RWPE2 (cell line): ENCODE measurements around the gene ZNF883.

Experiments
- ATAC-seq: fragments of 200-7000 bp; cut with Tn5 transposase; 3 replicates; pipeline ENCODE4 v1.9.1; 2021; ENCODE audit warnings: low read depth
- DNase-seq: peaks from one replicate; pipeline ENCODE4 v3.0.0-alpha.2; 2020; ENCODE audit warnings: low spot score
- H3K27ac ChIP-seq: fragments of 450-650 bp; 2 replicates; pipeline ENCODE4 v1.5.1; 2017; ENCODE audit warnings: mild to moderate bottlenecking; ENCODE audit not compliant: poor library complexity, severe bottlenecking
- H3K27me3 ChIP-seq: fragments of 250-450 bp; sonication (Bioruptor Pico); 2 replicates; pipeline ENCODE4 v1.5.1; 2021; ENCODE audit warnings: mild to moderate bottlenecking, moderate library complexity; ENCODE audit not compliant: insufficient read depth, poor library complexity, severe bottlenecking
- H3K36me3 ChIP-seq: fragments of 250-450 bp; sonication (Bioruptor Pico); 2 replicates; pipeline ENCODE4 v1.5.1; 2020; ENCODE audit warnings: low read depth, mild to moderate bottlenecking, moderate library complexity
- H3K4me1 ChIP-seq: fragments of 250-450 bp; sonication (Bioruptor Pico); 2 replicates; pipeline ENCODE4 v1.5.1; 2021; ENCODE audit warnings: mild to moderate bottlenecking, moderate library complexity; ENCODE audit not compliant: insufficient read depth, poor library complexity, severe bottlenecking
- H3K4me3 ChIP-seq: fragments of 250-450 bp; sonication (Bioruptor Pico); 2 replicates; pipeline ENCODE4 v1.5.1; 2021; ENCODE audit warnings: mild to moderate bottlenecking, moderate library complexity; ENCODE audit not compliant: severe bottlenecking
- H3K9me3 ChIP-seq: fragments of 250-450 bp; sonication (Bioruptor Pico); 2 replicates; pipeline ENCODE4 v1.5.1; 2021; ENCODE audit warnings: mild to moderate bottlenecking, moderate library complexity; ENCODE audit not compliant: severe bottlenecking
- CTCF ChIP-seq: fragments of 450-650 bp; IDR thresholded peaks from one replicate; pipeline ENCODE4 v1.5.1; 2017; ENCODE audit warnings: mild to moderate bottlenecking, moderate library complexity; ENCODE audit not compliant: poor library complexity, severe bottlenecking

The ZNF883 gene

GRCh38 chr9:113042884-113043657 is 31.1 kb upstream of the ZNF883 start:
- Histone ChIP-seq H3K27me3 (no peaks in the 10 kb centered on the region), H3K27ac (no peak overlapping the region), H3K4me1 (no peaks in the 10 kb centered on the region), H3K36me3 (peaks cover 12% of the 10 kb centered on the region), H3K4me3 (no peak overlapping the region), H3K9me3 (peaks cover 49% of the 10 kb centered on the region)
- no peak for TF ChIP-seq CTCF
- DNase-seq (no peak), ATAC-seq (no peak)

GRCh38 chr9:113026200-113026599 is 14.2 kb upstream of the ZNF883 start:
- H3K27ac ChIP-seq = no peak overlapping the region
- DNase-seq (no peak), ATAC-seq (no peak; the same call in 2 of the 3 replicates)
- no peak for TF ChIP-seq CTCF
- H3K4me3 ChIP-seq = no peak overlapping the region
- H3K36me3 ChIP-seq = no peaks in the 10 kb centered on the region
- no peaks in the 10 kb centered on the region for H3K27me3 ChIP-seq
- no peaks in the 10 kb centered on the region for H3K4me1 ChIP-seq
- H3K9me3 ChIP-seq = peaks cover 3% of the 10 kb centered on the region

- Histone ChIP-seq H3K4me3 (no peak overlapping the region), H3K27me3 (no peaks in the 10 kb centered on the region), H3K4me1 (no peaks in the 10 kb centered on the region), H3K27ac (no peak overlapping the region), H3K9me3 (peaks cover 9% of the 10 kb centered on the region), H3K36me3 (no peaks in the 10 kb centered on the region)
- no peak for TF ChIP-seq CTCF
- no peak for DNase-seq
- ATAC-seq = no peak
Observed at GRCh38 chr9:113018247-113018646, 6.3 kb upstream of the ZNF883 start.

- TF ChIP-seq CTCF = no peak
- Histone ChIP-seq H3K4me1 (no peaks in the 10 kb centered on the region), H3K27ac (no peak overlapping the region), H3K9me3 (peaks cover 5% of the 10 kb centered on the region), H3K27me3 (no peaks in the 10 kb centered on the region), H3K4me3 (peak overlapping the region; percentile 23), H3K36me3 (no peaks in the 10 kb centered on the region)
- ATAC-seq = no peak
- DNase-seq = no peak
Observed at GRCh38 chr9:113012492-113012891, 500 bp upstream of the ZNF883 start.

GRCh38 chr9:113005777-113006176 is 6.2 kb downstream of the ZNF883 start:
- no peak overlapping the region for H3K4me3 ChIP-seq
- no peaks in the 10 kb centered on the region for H3K4me1 ChIP-seq
- ATAC-seq (no peak; the same call in 2 of the 3 replicates), DNase-seq (no peak)
- H3K27ac ChIP-seq = no peak overlapping the region
- no peaks in the 10 kb centered on the region for H3K27me3 ChIP-seq
- peaks cover under 1% of the 10 kb centered on the region for H3K9me3 ChIP-seq
- H3K36me3 ChIP-seq = no peaks in the 10 kb centered on the region
- no peak for TF ChIP-seq CTCF
